GM21360 (cell line): ENCODE measurements around the gene EGFL7.

Experiments used
- ATAC-seq: cut with Tn5 transposase; IDR thresholded peaks from one replicate; pipeline ENCODE4 v1.9.1; 2021; ENCODE audit warnings: mild to moderate bottlenecking, moderate library complexity; ENCODE audit not compliant: unreplicated experiment

The EGFL7 gene

GRCh38 chr9:136643596-136644342 is 18.9 kb upstream of the EGFL7 start:
- no peak for ATAC-seq

GRCh38 chr9:136644343-136644592 is 18.4 kb upstream of the EGFL7 start:
- ATAC-seq, result no peak

- no peak for ATAC-seq
Observed at GRCh38 chr9:136644593-136645351, 17.9 kb upstream of the EGFL7 start.

DNA sequence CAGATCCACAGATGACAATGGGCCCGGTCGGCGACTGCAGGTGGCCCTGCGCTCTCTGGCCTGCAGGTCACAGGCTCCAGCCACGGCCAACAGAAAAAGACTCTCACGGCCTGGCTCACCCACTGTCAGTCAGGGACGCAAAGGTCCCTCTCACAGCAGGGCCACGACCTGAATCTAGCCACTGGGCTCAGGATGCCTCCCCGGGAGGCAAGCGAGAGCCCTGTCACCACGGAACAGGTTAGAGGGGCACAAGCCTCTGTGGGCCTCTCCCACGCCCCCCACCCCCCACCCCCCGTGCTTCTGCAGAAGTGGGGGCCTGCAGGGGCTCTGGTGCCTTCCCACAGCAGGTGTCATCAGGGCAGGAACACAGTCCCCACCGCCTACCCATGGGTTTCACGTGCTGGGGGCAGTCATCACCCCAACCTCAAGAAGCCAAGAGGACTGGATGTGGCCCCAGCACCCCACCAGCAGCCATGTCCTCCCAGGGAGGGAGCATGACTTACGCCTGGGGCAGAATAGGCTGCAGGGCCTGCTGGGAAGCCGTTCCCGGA is 17.3 kb upstream of the EGFL7 start:
- no peak for ATAC-seq

DNA sequence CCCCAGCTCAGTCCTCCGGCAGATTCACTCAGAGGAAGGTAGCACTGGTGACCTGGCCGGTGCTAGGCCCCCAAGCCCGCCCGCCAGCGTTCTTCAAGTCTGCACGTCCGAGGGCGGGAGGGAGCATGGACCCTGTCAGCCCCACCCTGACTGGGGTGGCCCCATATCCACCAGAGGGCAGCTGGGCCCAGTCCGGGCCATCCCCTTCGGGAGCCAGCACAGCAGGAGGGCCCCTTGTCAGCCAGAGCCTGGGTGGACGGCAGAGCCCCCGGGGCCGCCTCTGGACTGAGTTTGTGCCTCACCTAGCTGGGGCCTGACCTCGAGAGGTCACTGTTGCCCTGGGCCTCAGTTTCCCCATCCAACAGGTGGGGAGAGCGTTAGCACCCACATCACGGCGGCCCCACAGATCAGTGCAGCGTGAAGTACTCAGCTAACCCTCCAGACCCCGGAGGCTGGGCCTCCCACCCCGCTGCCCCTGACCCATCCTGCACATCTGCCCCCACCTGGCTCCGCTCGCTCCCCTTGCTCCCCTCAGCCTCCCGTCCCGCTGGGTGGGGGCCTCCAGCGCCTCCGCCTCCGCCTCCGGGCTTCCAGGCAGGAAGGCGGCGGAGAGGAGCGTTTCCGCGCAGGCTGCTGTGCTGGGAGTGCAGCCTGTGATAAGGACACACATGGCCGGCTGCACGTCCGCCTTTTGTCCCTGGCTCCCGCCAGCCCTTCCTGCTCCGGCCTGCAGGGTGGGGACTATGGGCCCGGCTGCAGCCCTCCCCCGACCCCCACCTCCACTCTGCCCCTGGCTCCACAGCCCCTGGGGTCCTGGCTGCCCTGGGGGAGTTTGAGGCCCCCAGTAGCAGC is 16.6 kb upstream of the EGFL7 start:
- ATAC-seq, result no peak

DNA sequence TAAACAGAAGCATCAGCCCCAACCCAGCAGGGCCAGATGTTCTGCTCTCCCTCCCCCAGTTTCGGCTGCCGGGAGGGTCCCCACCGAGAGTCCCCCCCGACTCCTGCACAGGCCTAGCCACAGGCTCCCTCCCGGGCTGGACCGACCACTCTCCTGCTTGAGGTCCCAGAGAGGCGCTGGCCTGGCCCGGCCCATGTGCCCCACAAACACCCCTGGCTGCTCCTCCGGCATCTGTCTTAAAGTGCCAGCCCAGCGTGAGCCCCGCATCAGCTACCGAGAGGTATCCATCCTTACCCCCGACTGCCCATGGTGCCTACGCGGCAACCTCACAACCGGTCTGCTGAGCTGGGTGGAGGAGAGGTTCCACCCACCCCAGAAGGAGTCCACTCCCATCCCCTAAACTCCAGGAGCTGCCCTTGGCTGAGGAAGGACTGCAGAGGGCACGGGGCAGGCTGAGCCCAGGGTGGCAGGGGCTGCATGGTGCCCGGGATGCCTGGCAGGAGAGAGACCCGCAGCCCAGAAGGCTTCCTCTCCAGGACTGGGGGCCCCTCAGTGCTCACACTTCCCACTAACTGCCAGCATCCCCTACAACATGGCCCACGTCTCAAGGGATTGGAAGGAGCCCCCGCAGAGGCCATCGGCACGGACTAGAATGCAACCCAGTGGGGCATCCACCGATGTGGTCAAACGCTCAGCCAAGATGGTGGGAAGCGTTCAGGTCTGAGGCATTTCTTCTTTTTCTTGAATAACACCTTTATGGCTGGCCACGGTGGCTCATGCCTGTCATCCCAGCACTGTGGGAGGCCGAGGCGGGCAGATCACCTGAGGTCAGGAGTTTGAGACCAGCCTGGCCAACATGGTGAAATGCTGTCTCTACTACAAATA is 15.6 kb upstream of the EGFL7 start:
- ATAC-seq, result no peak

DNA sequence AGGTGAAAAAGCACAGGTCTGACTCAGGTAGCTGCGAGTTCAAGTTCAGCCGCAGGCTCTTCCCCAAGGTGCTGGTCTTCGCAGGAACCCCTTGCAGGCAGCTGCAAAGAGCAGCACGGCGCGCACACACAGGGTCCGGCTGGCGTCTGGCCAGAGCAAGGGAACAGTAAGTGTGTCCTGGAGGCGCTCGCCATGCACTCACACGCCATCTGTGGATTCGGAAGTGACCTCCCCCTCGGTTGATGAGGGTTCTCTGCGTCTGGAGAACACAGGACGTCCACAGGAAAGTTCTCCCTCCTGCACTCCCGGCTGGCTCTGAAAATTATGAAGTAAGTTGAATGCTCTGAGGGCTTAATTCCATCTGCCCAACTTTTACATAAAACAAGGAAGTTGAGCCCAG is 14.0 kb upstream of the EGFL7 start:
- ATAC-seq, result no peak

DNA sequence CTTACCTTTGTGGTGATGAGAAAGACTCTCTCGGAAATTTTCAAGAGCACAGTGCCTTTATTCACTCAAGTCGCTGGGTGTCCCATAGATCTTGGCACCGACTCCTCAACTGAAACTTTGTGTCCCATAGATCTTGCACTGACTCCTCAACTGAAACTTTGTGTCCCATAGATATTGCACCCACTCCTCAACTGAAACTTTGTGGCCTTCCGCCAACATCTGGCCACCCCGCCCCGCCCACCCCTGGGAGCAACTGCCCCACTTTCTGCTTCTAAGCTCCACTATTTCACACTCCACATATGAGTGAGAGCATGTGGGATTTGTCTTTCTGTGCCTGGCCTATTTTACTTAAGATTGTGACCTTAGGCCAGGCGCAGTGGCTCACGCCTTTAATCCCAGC is 12.7 kb upstream of the EGFL7 start:
- no peak for ATAC-seq

- ATAC-seq, result no peak
Observed at GRCh38 chr9:136650648-136651047, 12.1 kb upstream of the EGFL7 start.

GRCh38 chr9:136651860-136652259 is 10.9 kb upstream of the EGFL7 start:
- ATAC-seq, result no peak

DNA sequence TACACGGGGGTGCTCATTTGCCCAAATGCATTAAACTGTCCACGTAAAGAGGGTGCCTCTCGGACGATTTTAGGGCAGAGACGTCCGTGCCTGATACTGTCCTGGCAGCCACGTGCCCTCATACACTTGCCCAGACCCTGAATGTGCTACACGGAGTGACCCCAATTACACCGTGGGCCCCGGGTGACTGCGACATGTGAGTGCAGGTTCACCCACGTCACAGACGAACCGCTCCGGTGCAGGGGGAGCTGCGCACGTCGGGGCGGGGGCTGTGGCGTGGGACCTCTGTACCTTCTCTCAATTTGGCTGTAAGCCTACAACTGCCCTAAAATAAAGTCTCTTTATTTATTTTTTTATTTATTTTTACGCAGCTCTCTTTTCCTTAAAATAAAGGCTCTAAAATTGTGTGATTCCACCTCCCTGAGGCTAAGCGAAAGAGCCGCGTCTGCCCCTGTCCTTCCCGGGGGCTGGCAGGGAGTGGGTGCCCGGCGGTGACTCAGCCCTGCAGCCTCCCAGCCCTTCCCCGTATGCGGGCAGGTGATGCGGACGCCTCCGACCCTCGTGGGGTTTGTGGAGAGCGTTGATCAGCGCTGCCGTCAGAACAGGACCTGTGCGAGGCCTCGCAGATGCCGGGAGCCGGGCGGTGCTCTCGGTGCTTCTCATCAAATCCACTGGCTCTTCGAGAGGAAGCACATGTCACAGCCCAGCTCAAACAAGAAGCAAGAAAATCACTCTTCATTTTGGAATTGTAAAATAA is 9.2 kb upstream of the EGFL7 start:
- no peak for ATAC-seq

DNA sequence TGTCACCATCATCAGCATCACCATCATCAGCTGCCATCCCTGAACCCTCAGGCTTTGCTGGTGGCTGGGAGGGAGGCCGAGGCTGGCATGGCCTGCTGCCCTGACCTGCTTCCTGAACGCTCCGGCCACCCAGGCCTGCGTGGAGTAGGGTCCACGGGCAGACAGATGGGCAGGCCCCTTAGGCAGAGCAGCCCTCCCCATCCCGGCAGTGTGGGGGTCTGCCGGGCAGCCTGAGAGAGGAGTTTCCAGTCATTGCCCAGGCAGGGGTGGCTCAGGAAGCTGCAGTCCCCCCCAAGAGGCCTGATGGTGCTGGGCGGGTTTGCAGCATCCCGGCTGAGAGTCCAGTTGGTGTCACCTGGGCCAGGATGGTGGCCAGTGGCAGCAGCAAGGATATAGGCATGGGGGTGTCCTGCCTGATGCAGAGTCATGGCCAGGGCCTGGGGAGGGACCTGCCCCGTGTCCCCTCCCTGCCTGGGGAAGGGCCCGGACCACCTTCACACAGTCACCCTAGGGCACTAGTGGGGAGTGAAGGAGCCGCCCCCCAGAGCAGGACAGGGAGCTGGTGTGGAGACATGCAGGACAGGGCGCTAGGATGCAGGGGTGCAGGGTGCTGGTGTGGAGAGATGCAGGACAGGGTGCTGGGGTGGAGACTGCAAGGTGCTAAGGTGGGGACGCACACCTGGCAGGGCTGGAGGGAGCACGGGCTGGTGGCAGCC is 7.7 kb upstream of the EGFL7 start:
- ATAC-seq, result no peak

GRCh38 chr9:136655536-136656182 is 7.1 kb upstream of the EGFL7 start:
- ATAC-seq, result no peak

- ATAC-seq, result no peak
Observed at GRCh38 chr9:136656183-136656738, 6.5 kb upstream of the EGFL7 start.

DNA sequence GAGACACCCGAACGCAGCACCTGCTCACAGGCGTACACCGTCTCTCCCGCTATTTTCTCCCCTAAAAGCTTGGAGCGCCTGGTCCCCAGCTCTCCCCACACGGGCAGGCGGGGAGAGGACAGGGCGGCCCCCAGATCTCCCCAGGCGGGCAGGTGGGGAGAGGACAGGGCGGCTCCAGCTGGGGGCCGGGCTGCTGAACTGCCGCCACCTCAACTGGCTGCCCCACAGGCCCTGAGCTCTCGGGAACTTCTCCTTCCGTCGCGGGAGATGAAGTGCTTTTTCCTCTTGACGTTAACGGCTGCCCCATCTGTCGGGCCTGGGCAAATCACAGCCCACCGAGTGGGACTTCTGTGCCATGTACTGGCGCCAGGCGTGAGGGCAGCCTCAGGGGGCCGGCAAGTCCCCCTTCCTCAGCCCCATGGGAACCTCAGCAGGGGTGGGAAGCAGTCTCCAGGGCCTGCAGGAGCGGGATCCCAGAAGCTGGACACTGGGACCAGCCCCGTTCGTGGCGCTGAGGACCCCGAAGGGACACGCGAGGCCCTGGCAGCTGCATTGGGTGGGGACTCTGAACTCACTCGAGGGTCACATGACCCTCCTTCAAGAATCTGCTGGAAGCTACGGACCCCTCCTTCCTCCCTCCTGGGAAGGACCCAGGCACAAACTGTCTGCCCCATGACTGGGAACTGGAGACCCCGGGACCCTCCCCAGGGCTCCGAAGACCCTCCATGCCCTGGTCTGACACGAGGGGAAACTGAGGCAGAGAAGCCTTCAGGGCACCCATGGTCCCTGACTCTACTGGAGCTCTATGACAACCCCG is 5.7 kb upstream of the EGFL7 start:
- no peak for ATAC-seq

GRCh38 chr9:136657974-136658848 is 4.5 kb upstream of the EGFL7 start:
- ATAC-seq, result no peak
